ENCODE measurements around the gene MOK. TPM values are rescaled to one million over a fixed set of nuclear protein-coding genes. Genes with fewer than 3 reads are reported as not detected.
A peak's percentile ranks its signal among the peaks of the same experiment; 100 is the strongest.

Gene MOK
- total and polyA plus RNA-seq, 2 of the 4 experiments (the other 2 are of a cell fraction): 16.8 to 48.5 TPM

DNA sequence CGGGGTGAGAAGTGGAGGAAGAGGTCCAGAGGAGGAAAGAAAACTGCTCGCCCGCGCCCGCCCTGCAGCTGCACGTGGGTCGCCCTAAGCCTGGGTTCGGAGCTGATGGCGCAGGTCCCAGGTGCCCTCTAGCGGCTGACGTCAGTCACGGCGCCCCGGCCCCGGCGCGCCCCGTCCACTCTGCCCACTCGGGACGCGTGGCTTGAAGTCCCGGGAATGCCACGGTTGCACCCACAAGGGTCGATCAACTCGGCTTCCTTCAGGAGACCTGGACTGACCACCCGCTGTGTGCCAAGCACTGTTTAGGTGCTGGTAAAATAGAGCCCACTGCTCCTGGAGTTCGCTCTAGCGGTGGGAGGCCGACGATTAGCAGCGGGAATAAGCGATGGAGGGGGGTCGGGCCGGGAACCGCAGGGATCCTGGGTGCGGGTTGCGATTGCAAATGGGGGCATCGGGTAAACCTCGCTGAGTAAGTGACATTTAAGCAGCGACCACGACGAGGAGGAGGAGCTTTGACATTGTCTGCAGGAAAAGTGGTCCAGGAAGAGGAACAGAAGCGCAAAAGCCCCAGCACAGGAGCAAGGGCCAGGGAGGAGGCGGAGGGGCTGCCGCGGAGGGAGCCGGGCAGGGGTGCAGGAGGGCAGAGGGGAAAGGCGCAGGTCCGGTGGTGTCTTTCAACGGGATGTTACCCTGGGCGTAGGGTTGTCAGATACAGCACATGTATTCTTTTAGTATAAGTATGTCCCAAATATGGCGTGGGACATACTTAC is 9.5 kb upstream of the MOK start:
- H3K36me3 ChIP-seq (ENCODE audit: control insufficient read depth, insufficient read depth, low read length): no peaks in the 10 kb centered on the region
- peak; percentile 77 for ATAC-seq (ENCODE audit: low read depth)
- H3K18ac ChIP-seq (ENCODE audit: low read depth, low read length): no peak overlapping the region; the same call in 1 of the 2 replicates
- BruUV-seq (replicated peaks): no TSS peak
- H3K27ac ChIP-seq (ENCODE audit: insufficient read depth, low read length): peak overlapping the region; percentile 19; the same call in 1 of the 2 replicates
- H3K9ac ChIP-seq (ENCODE audit: low read depth, low read length): peak overlapping the region; percentile 77
- H3K4ac ChIP-seq (ENCODE audit: low read depth, low read length): peak overlapping the region; percentile 92
- dilution Hi-C loops (cut with HindIII; ENCODE audit: low sequenced_read_pairs, unreplicated experiment) (no loop called here), intact Hi-C loops (cut with micrococcal nuclease) (loop anchor here (1.0 to 2.0 kb wide), 5 partner anchors 79 to 353 kb away; partner anchors contain the start of genes HSP90AA1 and WDR20), in situ Hi-C loops (cut with MboI; ENCODE audit: low sequenced_read_pairs) (loop anchor here (5.0 to 25.0 kb wide), 5 partner anchors 77 to 552 kb away; partner anchors contain the start of genes DYNC1H1, HSP90AA1 and PPP2R5C)
- H4K5ac ChIP-seq (ENCODE audit: low read depth, low read length): peak overlapping the region; percentile 39; the same call in 1 of the 2 replicates
- peaks cover 14% of the 10 kb centered on the region for H3K9me1 ChIP-seq (ENCODE audit: insufficient read depth, low read length)
- H3K14ac ChIP-seq (replicated peaks; ENCODE audit: low read depth, low read length): peak overlapping the region; percentile 92
- H4K8ac ChIP-seq (ENCODE audit: low read depth in 2 of 2, low read length in 2 of 2): peak overlapping the region; percentile 61 to 88
- H4K20me1 ChIP-seq (ENCODE audit: insufficient read depth, low read length): no peaks in the 10 kb centered on the region
- peak overlapping the region; percentile 77 for H4K91ac ChIP-seq (ENCODE audit: insufficient read depth, low read depth, low read length)
- TF ChIP-seq, protein P1, sequence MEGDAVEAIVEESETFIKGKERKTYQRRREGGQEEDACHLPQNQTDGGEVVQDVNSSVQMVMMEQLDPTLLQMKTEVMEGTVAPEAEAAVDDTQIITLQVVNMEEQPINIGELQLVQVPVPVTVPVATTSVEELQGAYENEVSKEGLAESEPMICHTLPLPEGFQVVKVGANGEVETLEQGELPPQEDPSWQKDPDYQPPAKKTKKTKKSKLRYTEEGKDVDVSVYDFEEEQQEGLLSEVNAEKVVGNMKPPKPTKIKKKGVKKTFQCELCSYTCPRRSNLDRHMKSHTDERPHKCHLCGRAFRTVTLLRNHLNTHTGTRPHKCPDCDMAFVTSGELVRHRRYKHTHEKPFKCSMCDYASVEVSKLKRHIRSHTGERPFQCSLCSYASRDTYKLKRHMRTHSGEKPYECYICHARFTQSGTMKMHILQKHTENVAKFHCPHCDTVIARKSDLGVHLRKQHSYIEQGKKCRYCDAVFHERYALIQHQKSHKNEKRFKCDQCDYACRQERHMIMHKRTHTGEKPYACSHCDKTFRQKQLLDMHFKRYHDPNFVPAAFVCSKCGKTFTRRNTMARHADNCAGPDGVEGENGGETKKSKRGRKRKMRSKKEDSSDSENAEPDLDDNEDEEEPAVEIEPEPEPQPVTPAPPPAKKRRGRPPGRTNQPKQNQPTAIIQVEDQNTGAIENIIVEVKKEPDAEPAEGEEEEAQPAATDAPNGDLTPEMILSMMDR (conservative IDR thresholded peaks at IDR 0.05; ENCODE audit: low read depth, low read length): peak; percentile 94
- TF ChIP-seq SMC3 (IDR thresholded peaks at IDR 0.05; ENCODE audit: low read depth, low read length) (peak; percentile 82), FOS (IDR thresholded peaks at IDR 0.05; ENCODE audit: low read depth, low read length) (no peak), MAZ (IDR thresholded peaks at IDR 0.05; ENCODE audit: borderline replicate concordance, low read depth, low read length) (peak; percentile 38; the same call in 1 of the 2 replicates), POLR2A (IDR thresholded peaks at IDR 0.05; ENCODE audit: low read depth, low read length) (0 out of 2 replicates have a peak, but pooled peaks have one; percentile 35), NFE2L2 (IDR thresholded peaks at IDR 0.05; ENCODE audit: low read depth, low read length) (no peak), MXI1 (IDR thresholded peaks at IDR 0.05; ENCODE audit: borderline replicate concordance, low read depth, low read length) (peak; percentile 99), BHLHE40 (IDR thresholded peaks at IDR 0.05; ENCODE audit: low read depth, low read length) (peak; percentile 76), RCOR1 (IDR thresholded peaks at IDR 0.05; ENCODE audit: insufficient replicate concordance, low read length) (no peak), RAD21 (IDR thresholded peaks at IDR 0.05; ENCODE audit: low read length) (peak; percentile 96)
- TF ChIP-seq, protein P2, sequence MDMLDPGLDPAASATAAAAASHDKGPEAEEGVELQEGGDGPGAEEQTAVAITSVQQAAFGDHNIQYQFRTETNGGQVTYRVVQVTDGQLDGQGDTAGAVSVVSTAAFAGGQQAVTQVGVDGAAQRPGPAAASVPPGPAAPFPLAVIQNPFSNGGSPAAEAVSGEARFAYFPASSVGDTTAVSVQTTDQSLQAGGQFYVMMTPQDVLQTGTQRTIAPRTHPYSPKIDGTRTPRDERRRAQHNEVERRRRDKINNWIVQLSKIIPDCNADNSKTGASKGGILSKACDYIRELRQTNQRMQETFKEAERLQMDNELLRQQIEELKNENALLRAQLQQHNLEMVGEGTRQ (IDR thresholded peaks at IDR 0.05; ENCODE audit: low read depth, low read length): peak; percentile 85
- peak overlapping the region; percentile 93 for H3K4me2 ChIP-seq (ENCODE audit: low read depth, low read length)
- ChIA-PET CTCF (interaction anchor here (0.6 to 0.9 kb wide), 9 partner anchors 10 to 401 kb away, joined by 3 to 5 read pairs (median 3); partner anchors contain the start of gene MOK), POLR2A (ENCODE audit: unreplicated experiment) (interaction anchor here (0.9 kb wide), 1 partner anchor 9 kb away, joined by 3 read pairs; the partner anchor contains the start of gene MOK)
- H2AK5ac ChIP-seq (ENCODE audit: low read depth, low read length): peak overlapping the region; percentile 30; the same call in 1 of the 2 replicates
- H2BK120ac ChIP-seq (ENCODE audit: low read depth, low read length): peak overlapping the region; percentile 96
- peak overlapping the region; percentile 46 for H3K4me3 ChIP-seq (ENCODE audit: insufficient read depth, low read depth, low read length)
- WGBS, 2 experiments (ENCODE audit: extremely low coverage in 2 of 2, insufficient read length in 1 of 2): 3% methylated on average over 37 of the region's 52 CpGs; no CpG with 5 or more reads in 1 of the 2 experiments
- H2BK15ac ChIP-seq (ENCODE audit: low read depth, low read length): peak overlapping the region; percentile 94; the same call in 1 of the 3 replicates
- no peaks in the 10 kb centered on the region for H3K9me3 ChIP-seq (ENCODE audit: control insufficient read depth, insufficient read depth, low read length)
- H3K79me1 ChIP-seq (ENCODE audit: low read depth in 1 of 2, low read length in 2 of 2): peaks cover 0 to 11% of the 10 kb centered on the region in 2 experiments; a peak in 2 of 4 replicates
- H2BK20ac ChIP-seq (ENCODE audit: low read depth, low read length): peak overlapping the region; percentile 91
- no peaks in the 10 kb centered on the region for H3K27me3 ChIP-seq (ENCODE audit: control insufficient read depth, insufficient read depth, low read length)
- DNase-seq: peak; percentile 79
- H2AK9ac ChIP-seq (replicated peaks; ENCODE audit: low read depth, low read length, poor library complexity): peak overlapping the region; percentile 89
- peak overlapping the region; percentile 52 for H2BK5ac ChIP-seq (ENCODE audit: low read depth, low read length, poor library complexity, severe bottlenecking)
- H3K4me1 ChIP-seq (ENCODE audit: control insufficient read depth, insufficient read depth, low read length): peaks cover 11% of the 10 kb centered on the region
- peak overlapping the region; percentile 40; the same call in 1 of the 2 replicates for H3K56ac ChIP-seq (ENCODE audit: extremely low read depth, insufficient read depth, low read length)
- peak overlapping the region; percentile 93 for H3K23ac ChIP-seq (ENCODE audit: low read depth, low read length)
- H2AFZ ChIP-seq (replicated peaks; ENCODE audit: low read length, poor library complexity): peak overlapping the region; percentile 98
